Astrocyte of the spinal cord (primary cell): ENCODE measurements around the gene C5.

Experiments
- DNase-seq: peaks from one replicate; pipeline ENCODE4 v3.0.0; 2011; ENCODE audit warnings: low read depth, low spot score
- H3K4me3 ChIP-seq: 2 replicates; pipeline ENCODE4 v1.5.1; 2011; ENCODE audit warnings: low read depth, mild to moderate bottlenecking, low read length, moderate library complexity
- CTCF ChIP-seq: IDR thresholded peaks from 2 replicates; pipeline ENCODE4 v1.5.1; 2012; ENCODE audit warnings: low read depth, mild to moderate bottlenecking, low read length, inconsistent platforms
- in situ Hi-C: cut with HindIII; loops from 2 replicates; pipeline ENCODE4 v1.10.0; 2017; ENCODE audit warnings: low sequenced_read_pairs

The C5 gene

GRCh38 chr9:121019273-121019672 is 30.8 kb downstream of the C5 start:
- no peak for DNase-seq
- H3K4me3 ChIP-seq: no peak overlapping the region
- in situ Hi-C loops: no loop called here
- no peak for TF ChIP-seq CTCF

GRCh38 chr9:121013911-121014310 is 36.2 kb downstream of the C5 start:
- no peak for DNase-seq
- in situ Hi-C loops: no loop called here
- no peak for TF ChIP-seq CTCF

GRCh38 chr9:121009650-121010049 is 40.4 kb downstream of the C5 start:
- in situ Hi-C loops: no loop called here
- H3K4me3 ChIP-seq: no peak overlapping the region
- TF ChIP-seq CTCF: no peak
- DNase-seq: no peak

More at GRCh38 chr9:121013911-121014310, 36.2 kb downstream of the C5 start:
- no peak overlapping the region for H3K4me3 ChIP-seq

GRCh38 chr9:120999317-120999716 is 50.8 kb downstream of the C5 start:
- in situ Hi-C loops: no loop called here
- H3K4me3 ChIP-seq: no peak overlapping the region
- no peak for TF ChIP-seq CTCF
- no peak for DNase-seq

GRCh38 chr9:120998111-120998510 is 52.0 kb downstream of the C5 start:
- H3K4me3 ChIP-seq: no peak overlapping the region
- no peak for DNase-seq
- in situ Hi-C loops: no loop called here
- no peak for TF ChIP-seq CTCF

GRCh38 chr9:120997502-120997901 is 52.6 kb downstream of the C5 start:
- no peak for TF ChIP-seq CTCF
- in situ Hi-C loops: no loop called here
- H3K4me3 ChIP-seq: no peak overlapping the region

GRCh38 chr9:120996409-120996808 is 53.7 kb downstream of the C5 start:
- no peak for TF ChIP-seq CTCF
- in situ Hi-C loops: no loop called here
- DNase-seq: no peak
- H3K4me3 ChIP-seq: no peak overlapping the region

More at GRCh38 chr9:120997502-120997901, 52.6 kb downstream of the C5 start:
- DNase-seq: no peak
